ENCODE data around the gene ADH4.

DNA sequence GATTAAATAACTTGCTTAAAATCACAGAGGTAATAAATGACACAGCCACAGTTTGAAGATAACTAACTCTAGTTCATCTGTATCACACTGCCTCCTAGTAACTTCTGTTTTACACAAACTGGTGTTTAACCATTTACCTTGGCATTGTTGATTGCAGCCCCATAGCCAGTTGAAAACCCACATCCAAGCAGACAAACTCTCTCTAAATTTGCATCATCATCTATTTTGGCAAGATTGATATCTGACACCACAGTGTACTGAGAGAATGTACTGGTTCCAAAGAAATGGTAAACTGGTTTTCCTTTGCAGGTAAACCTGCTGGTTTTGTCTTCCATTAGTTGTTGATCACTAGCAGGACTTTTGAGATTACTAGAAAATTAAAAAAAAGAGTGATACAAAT lies 7.8 kb downstream of the ADH4 start:
- TF ChIP-seq, protein P1, sequence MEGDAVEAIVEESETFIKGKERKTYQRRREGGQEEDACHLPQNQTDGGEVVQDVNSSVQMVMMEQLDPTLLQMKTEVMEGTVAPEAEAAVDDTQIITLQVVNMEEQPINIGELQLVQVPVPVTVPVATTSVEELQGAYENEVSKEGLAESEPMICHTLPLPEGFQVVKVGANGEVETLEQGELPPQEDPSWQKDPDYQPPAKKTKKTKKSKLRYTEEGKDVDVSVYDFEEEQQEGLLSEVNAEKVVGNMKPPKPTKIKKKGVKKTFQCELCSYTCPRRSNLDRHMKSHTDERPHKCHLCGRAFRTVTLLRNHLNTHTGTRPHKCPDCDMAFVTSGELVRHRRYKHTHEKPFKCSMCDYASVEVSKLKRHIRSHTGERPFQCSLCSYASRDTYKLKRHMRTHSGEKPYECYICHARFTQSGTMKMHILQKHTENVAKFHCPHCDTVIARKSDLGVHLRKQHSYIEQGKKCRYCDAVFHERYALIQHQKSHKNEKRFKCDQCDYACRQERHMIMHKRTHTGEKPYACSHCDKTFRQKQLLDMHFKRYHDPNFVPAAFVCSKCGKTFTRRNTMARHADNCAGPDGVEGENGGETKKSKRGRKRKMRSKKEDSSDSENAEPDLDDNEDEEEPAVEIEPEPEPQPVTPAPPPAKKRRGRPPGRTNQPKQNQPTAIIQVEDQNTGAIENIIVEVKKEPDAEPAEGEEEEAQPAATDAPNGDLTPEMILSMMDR (conservative IDR thresholded peaks at IDR 0.05; ENCODE audit: low read depth, low read length): no peak
- TF ChIP-seq EZH2 (IDR thresholded peaks at IDR 0.05; ENCODE audit: low read length, unreplicated experiment) (no peak), EZH2phosphoT487 (IDR thresholded peaks at IDR 0.05; ENCODE audit: borderline replicate concordance, low read length) (no peak)

Measured in PC-3 (cell line).